Karpas-422 (cell line): Measurements from ENCODE around the gene MAGI1. TPM values are rescaled to one million over a fixed set of nuclear protein-coding genes. Genes with fewer than 3 reads are reported as not detected.

Experiments used
- DNase-seq: peaks from one replicate; pipeline ENCODE4 v3.0.0-alpha.2; 2015
- H2AFZ ChIP-seq: fragments of 200-600 bp; sonication (generic); 2 replicates; pipeline ENCODE4 v1.6.1; 2014; ENCODE audit warnings: antibody characterized with exemption, low read length, mixed read lengths
- H3K27ac ChIP-seq: fragments of 200-600 bp; sonication (generic); 2 replicates; pipeline ENCODE4 v1.5.1; 2014; ENCODE audit warnings: mild to moderate bottlenecking, low read length, moderate library complexity
- H3K27me3 ChIP-seq: fragments of 200-600 bp; sonication (generic); 2 replicates; pipeline ENCODE4 v1.6.1; 2014; ENCODE audit warnings: low read length, mixed read lengths
- H3K36me3 ChIP-seq: fragments of 200-600 bp; sonication (generic); 2 replicates; pipeline ENCODE4 v1.6.1; 2014; ENCODE audit warnings: low read length, mixed read lengths; ENCODE audit not compliant: insufficient read depth
- H3K4me1 ChIP-seq: fragments of 200-600 bp; sonication (generic); 2 replicates; pipeline ENCODE4 v1.6.1; 2014; ENCODE audit warnings: mild to moderate bottlenecking, low read length, mixed read lengths
- H3K4me2 ChIP-seq: fragments of 200-600 bp; sonication (generic); 2 replicates; pipeline ENCODE4 v1.6.1; 2014; ENCODE audit warnings: low read length, low read depth, mild to moderate bottlenecking; ENCODE audit not compliant: poor library complexity, severe bottlenecking
- H3K4me3 ChIP-seq: fragments of 200-600 bp; sonication (generic); 2 replicates; pipeline ENCODE4 v1.5.1; 2014; ENCODE audit warnings: mild to moderate bottlenecking, antibody characterized with exemption, low read length, mixed read lengths
- H3K79me2 ChIP-seq: fragments of 200-600 bp; sonication (generic); 2 replicates; pipeline ENCODE4 v1.6.1; 2014; ENCODE audit warnings: mild to moderate bottlenecking, low read length, mixed read lengths
- H3K9ac ChIP-seq: fragments of 200-600 bp; sonication (generic); 2 replicates; pipeline ENCODE4 v1.6.0; 2014; ENCODE audit warnings: low read length
- H3K9me2 ChIP-seq: fragments of 200-600 bp; sonication (generic), shearing (Covaris generic); replicated peaks from 2 replicates; pipeline ENCODE4 v1.6.0; 2014; ENCODE audit warnings: mild to moderate bottlenecking, low read length, moderate library complexity; ENCODE audit not compliant: insufficient read depth
- H3K9me3 ChIP-seq: fragments of 300-700, 200-600 bp; sonication (generic); 2 replicates; pipeline ENCODE4 v1.6.1; 2014; ENCODE audit warnings: low read length, mixed read lengths
- H4K20me1 ChIP-seq: fragments of 200-600 bp; sonication (generic); 2 replicates; pipeline ENCODE4 v1.6.1; 2014; ENCODE audit warnings: mild to moderate bottlenecking, antibody characterized with exemption, low read length, low read depth; ENCODE audit not compliant: insufficient read depth
- total RNA-seq: library from RNA; depleted of rRNA; stranded (reverse); fragments of >200 nt; shearing (Covaris generic); gene quantifications from 2 replicates; pipeline ENCODE4 v1.2.3, GENCODE V29; 2014; ENCODE audit warnings: low replicate concordance

MAGI1 gene
- total RNA-seq, 1 experiment from 2014 or later, result 0.71 TPM

DNA sequence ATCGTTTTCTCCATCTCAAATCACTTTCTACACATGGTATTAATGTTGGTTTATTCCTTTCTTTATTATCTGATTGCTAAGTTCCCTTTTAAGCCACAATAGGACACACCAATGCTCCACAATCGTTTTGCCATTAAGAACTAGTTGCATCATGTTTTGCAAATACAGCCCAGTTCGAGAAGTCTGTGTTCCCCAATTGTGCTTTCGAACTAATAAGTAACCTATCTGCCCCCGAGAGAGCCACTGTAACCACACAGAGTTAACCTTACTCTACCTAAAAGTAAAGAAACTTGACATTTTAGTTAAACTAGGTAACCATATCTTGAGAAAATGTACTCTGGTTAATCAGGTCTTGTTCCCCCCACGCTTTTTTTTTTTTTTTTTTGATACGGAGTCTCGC lies 39.1 kb downstream of the MAGI1 start:
- Histone ChIP-seq H3K9me2 (no peaks in the 10 kb centered on the region), H2AFZ (no peak overlapping the region), H3K9ac (no peak overlapping the region), H3K27me3 (no peaks in the 10 kb centered on the region), H3K79me2 (no peaks in the 10 kb centered on the region), H3K36me3 (no peaks in the 10 kb centered on the region), H3K27ac (no peak overlapping the region), H3K9me3 (no peaks in the 10 kb centered on the region), H4K20me1 (no peaks in the 10 kb centered on the region), H3K4me2 (no peak overlapping the region), H3K4me1 (no peaks in the 10 kb centered on the region), H3K4me3 (no peak overlapping the region)
- DNase-seq, result no peak

DNA sequence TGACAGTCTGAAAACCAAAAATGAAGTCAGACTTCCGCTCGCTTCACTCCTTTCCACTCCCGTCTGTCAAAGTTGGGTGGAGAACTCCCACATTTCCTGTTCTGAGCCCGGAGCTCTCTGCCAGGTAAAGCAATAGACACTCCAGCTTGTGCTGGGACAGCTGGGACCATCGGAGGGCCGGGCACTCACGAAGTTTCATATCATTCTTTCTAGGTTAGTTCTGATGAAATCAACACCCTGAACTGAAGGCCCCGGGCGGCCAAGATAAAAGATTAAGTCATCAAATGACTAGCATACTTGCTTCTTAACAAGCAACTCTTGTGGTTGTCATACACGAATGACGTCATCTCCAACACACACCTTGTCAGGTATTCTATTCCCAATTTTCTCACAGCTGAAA lies 42.1 kb downstream of the MAGI1 start:
- H3K4me1 ChIP-seq, result no peaks in the 10 kb centered on the region
- H3K9me2 ChIP-seq, result no peaks in the 10 kb centered on the region
- DNase-seq, result no peak
- no peaks in the 10 kb centered on the region for H4K20me1 ChIP-seq
- no peaks in the 10 kb centered on the region for H3K36me3 ChIP-seq
- no peak overlapping the region for H3K4me2 ChIP-seq
- H3K4me3 ChIP-seq, result no peak overlapping the region
- no peaks in the 10 kb centered on the region for H3K79me2 ChIP-seq
- H3K27ac ChIP-seq, result no peak overlapping the region
- no peak overlapping the region for H2AFZ ChIP-seq
- H3K9me3 ChIP-seq, result no peaks in the 10 kb centered on the region
- H3K9ac ChIP-seq, result no peak overlapping the region
- H3K27me3 ChIP-seq, result no peaks in the 10 kb centered on the region

DNA sequence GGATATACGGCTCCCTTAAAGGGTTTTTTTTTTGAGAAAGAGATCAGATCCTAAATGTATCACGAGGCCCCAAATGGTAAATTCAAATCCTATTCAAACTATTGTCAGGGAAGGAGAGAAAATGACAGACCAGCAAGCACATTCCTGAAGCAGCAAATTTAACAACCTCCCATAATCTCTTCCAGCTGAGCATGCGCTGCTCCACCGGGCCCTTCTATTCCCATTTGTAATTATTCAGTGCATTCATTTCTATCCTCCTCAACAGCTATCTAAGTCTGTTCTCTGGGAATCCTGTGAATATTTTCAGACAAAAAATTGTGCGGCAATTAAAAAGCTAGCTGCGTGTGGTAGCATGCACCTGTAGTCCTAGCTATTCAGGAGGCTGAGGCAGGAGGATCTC lies 43.2 kb downstream of the MAGI1 start:
- Histone ChIP-seq H3K9me2 (no peaks in the 10 kb centered on the region), H3K4me1 (no peaks in the 10 kb centered on the region), H4K20me1 (no peaks in the 10 kb centered on the region), H3K36me3 (no peaks in the 10 kb centered on the region), H3K27ac (no peak overlapping the region), H3K4me2 (no peak overlapping the region), H3K27me3 (no peaks in the 10 kb centered on the region), H3K9me3 (no peaks in the 10 kb centered on the region), H3K9ac (no peak overlapping the region), H3K4me3 (no peak overlapping the region), H2AFZ (no peak overlapping the region), H3K79me2 (no peaks in the 10 kb centered on the region)
- no peak for DNase-seq

DNA sequence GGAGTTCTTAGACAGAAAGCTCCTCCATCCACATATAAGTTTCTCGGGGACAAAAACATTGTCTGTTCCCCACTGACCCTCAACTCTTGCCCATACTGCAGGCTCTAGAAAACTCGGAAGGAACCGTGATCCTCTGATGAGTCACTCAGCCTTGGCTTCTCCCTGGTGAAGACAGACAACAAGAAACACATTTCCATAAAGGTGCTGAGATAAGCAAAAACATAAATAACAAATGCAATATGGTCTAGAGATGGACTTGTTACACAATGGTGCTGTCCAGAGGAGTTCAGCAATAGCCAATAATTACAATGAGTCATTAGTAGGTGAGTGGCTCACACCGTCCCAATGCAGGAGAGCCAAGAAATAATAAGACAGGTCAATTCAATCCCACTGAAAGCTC lies 43.7 kb downstream of the MAGI1 start:
- Histone ChIP-seq H3K9ac (no peak overlapping the region), H3K9me3 (no peaks in the 10 kb centered on the region), H4K20me1 (no peaks in the 10 kb centered on the region), H2AFZ (no peak overlapping the region), H3K4me2 (no peak overlapping the region), H3K79me2 (no peaks in the 10 kb centered on the region), H3K27ac (no peak overlapping the region), H3K4me1 (no peaks in the 10 kb centered on the region), H3K4me3 (no peak overlapping the region), H3K9me2 (no peaks in the 10 kb centered on the region), H3K27me3 (no peaks in the 10 kb centered on the region), H3K36me3 (no peaks in the 10 kb centered on the region)
- DNase-seq, result no peak

DNA sequence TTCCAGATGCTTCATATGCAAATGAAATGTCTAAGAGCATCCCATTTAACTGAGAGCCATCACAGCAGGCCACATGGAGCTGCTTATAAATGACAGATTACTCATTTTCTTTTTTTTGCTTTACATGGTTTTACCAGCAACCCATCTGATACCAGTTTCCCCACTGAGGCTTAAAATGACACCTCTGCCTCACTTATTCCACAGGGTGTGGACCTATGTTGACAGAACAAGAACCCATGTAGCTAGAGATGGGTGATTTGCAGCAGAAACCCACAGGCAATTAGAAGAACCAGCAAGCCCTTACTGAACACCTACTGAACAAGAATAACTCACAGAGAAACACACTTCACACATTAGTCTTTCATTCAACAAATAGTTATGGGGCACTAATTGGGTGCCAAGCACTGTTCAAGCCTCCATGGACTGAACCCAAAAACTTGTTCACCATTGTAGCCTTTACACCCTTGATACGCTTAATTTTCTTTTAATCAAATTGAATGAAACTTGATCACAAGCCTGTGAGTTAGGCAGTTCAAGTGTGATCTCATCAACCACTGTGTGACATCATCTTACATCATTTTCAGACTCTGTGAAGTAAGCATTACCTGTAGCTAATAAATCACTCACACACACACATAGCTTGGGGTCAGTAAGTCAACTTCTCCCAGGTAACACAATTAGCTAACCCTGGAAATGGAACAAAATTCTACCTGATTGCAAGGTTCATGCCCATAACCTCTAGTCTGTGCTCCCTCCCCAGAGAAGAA lies 45.4 kb downstream of the MAGI1 start:
- H3K27me3 ChIP-seq, result no peaks in the 10 kb centered on the region
- H3K4me3 ChIP-seq, result no peak overlapping the region
- no peak overlapping the region for H3K27ac ChIP-seq
- H3K4me2 ChIP-seq, result no peak overlapping the region
- H4K20me1 ChIP-seq, result no peaks in the 10 kb centered on the region
- no peak for DNase-seq
- H3K4me1 ChIP-seq, result no peaks in the 10 kb centered on the region
- no peaks in the 10 kb centered on the region for H3K9me3 ChIP-seq
- no peaks in the 10 kb centered on the region for H3K79me2 ChIP-seq
- no peaks in the 10 kb centered on the region for H3K9me2 ChIP-seq
- H2AFZ ChIP-seq, result no peak overlapping the region
- no peaks in the 10 kb centered on the region for H3K36me3 ChIP-seq
- H3K9ac ChIP-seq, result no peak overlapping the region

DNA sequence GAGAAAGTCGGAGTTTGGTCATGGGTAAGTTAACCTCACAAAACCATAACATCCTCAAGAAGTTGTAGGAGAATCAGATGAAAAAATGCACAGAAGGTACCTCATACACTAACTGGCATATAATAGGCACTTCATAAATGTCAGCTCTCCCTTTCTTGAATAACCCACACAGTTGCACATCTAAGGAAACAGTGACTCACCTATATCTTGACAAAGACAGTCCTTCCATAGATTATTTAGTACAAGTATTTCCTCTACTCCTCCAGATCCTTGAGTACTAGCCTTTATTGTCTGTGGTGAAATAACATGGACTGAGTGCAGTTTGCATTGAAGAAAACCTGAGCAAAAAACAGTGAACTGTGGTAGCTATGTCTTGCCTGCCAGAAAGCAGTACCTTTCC lies 46.6 kb downstream of the MAGI1 start:
- H3K4me3 ChIP-seq, result no peak overlapping the region
- no peak overlapping the region for H3K27ac ChIP-seq
- no peaks in the 10 kb centered on the region for H3K9me2 ChIP-seq
- no peak overlapping the region for H2AFZ ChIP-seq
- H4K20me1 ChIP-seq, result no peaks in the 10 kb centered on the region
- no peak overlapping the region for H3K4me2 ChIP-seq
- no peaks in the 10 kb centered on the region for H3K27me3 ChIP-seq
- H3K9me3 ChIP-seq, result no peaks in the 10 kb centered on the region
- H3K79me2 ChIP-seq, result no peaks in the 10 kb centered on the region
- no peak for DNase-seq
- no peaks in the 10 kb centered on the region for H3K4me1 ChIP-seq
- no peak overlapping the region for H3K9ac ChIP-seq
- H3K36me3 ChIP-seq, result no peaks in the 10 kb centered on the region

DNA sequence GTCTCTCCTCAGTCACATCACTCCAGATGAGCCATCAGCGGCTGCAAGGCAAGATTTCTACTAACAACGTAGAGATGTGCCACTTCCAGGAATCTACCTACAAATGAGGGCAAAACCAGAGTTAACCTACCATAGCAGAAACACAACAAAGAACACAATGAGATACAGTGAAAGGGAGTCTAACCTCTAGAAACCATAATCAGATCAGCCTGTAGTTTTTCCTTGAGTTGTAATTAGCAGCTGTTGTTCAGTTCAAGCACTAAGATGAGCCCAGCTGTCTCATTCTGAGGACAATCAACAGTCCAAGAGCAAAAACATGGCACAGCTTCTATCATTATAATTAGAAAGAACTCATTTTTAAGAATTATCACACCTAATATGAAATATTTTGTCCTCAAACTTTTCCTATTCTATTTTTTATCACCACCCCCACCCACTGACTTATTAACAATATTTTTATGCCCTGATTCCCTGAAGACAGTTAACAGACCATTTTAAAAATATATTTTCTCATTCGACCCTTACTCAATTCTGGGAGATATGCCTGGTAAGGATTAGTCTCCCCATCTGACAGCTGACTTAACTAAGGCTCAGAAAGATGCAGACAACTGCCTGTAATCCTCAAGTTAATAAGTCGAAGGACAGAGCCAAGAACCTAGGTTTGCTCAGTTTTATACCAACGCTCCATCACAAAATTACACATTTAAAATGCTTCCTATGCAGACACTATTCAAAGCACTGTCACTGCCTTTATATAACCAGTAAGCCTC lies 50.1 kb downstream of the MAGI1 start:
- Histone ChIP-seq H3K4me2 (no peak overlapping the region), H3K9me2 (no peaks in the 10 kb centered on the region), H3K79me2 (no peaks in the 10 kb centered on the region), H2AFZ (no peak overlapping the region), H3K4me1 (no peaks in the 10 kb centered on the region), H3K36me3 (no peaks in the 10 kb centered on the region), H3K27ac (no peak overlapping the region), H4K20me1 (no peaks in the 10 kb centered on the region), H3K27me3 (no peaks in the 10 kb centered on the region), H3K9me3 (no peaks in the 10 kb centered on the region), H3K4me3 (no peak overlapping the region), H3K9ac (no peak overlapping the region)
- no peak for DNase-seq

DNA sequence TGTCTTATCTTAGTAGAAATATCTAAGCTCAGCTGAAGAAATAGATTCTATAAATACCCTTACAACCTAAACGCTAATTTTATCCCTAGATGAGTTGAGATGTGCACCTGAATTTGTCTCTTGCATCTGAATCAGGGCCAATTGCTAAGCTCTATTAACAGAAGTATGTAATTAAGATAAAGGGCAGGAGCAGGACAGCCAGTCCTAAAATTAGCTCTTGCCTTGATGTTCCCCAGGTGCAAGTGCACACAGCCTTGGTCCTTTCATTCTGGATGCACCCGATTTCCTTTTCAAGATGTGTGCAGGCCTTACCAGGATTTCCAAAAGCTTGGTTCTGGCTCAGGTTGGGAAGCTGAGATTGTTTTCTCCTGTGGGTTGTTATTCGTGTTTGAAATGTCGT lies 52.4 kb downstream of the MAGI1 start:
- Histone ChIP-seq H3K4me1 (no peaks in the 10 kb centered on the region), H3K27ac (no peak overlapping the region), H2AFZ (no peak overlapping the region), H3K9me3 (no peaks in the 10 kb centered on the region), H3K9ac (no peak overlapping the region), H3K36me3 (no peaks in the 10 kb centered on the region), H3K9me2 (no peaks in the 10 kb centered on the region), H3K4me3 (no peak overlapping the region), H4K20me1 (no peaks in the 10 kb centered on the region), H3K27me3 (no peaks in the 10 kb centered on the region), H3K4me2 (no peak overlapping the region), H3K79me2 (no peaks in the 10 kb centered on the region)
- DNase-seq, result no peak
